ENCODE data around the gene FNDC3B.

Gene FNDC3B

GRCh38 chr3:172115787-172116186 lies 76.4 kb downstream of the FNDC3B start:
- no peak overlapping the region for H3K4me2 ChIP-seq (ENCODE audit: low read depth, low read length)
- H3K36me3 ChIP-seq (replicated peaks; ENCODE audit: insufficient read depth, low read length), result peaks cover 13% of the 10 kb centered on the region; the same call in 1 of the 2 replicates
- no peaks in the 10 kb centered on the region for H3K27me3 ChIP-seq (replicated peaks; ENCODE audit: insufficient read depth, low read length)
- H3K27ac ChIP-seq (ENCODE audit: low read length), result no peak overlapping the region
- H3K9me2 ChIP-seq (replicated peaks; ENCODE audit: insufficient read depth, low read length), result no peaks in the 10 kb centered on the region
- H2AFZ ChIP-seq (ENCODE audit: low read length), result no peak overlapping the region
- no peak overlapping the region for H3K4me3 ChIP-seq (ENCODE audit: low read length)
- no peaks in the 10 kb centered on the region for H4K20me1 ChIP-seq (ENCODE audit: insufficient read depth, low read length)
- H3K9me3 ChIP-seq (replicated peaks; ENCODE audit: insufficient read depth, low read length), result no peaks in the 10 kb centered on the region
- TF ChIP-seq, protein P1, sequence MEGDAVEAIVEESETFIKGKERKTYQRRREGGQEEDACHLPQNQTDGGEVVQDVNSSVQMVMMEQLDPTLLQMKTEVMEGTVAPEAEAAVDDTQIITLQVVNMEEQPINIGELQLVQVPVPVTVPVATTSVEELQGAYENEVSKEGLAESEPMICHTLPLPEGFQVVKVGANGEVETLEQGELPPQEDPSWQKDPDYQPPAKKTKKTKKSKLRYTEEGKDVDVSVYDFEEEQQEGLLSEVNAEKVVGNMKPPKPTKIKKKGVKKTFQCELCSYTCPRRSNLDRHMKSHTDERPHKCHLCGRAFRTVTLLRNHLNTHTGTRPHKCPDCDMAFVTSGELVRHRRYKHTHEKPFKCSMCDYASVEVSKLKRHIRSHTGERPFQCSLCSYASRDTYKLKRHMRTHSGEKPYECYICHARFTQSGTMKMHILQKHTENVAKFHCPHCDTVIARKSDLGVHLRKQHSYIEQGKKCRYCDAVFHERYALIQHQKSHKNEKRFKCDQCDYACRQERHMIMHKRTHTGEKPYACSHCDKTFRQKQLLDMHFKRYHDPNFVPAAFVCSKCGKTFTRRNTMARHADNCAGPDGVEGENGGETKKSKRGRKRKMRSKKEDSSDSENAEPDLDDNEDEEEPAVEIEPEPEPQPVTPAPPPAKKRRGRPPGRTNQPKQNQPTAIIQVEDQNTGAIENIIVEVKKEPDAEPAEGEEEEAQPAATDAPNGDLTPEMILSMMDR (IDR thresholded peaks at IDR 0.05; ENCODE audit: low read length), result no peak
- TF ChIP-seq EZH2 (optimal IDR thresholded peaks at IDR 0.05; ENCODE audit: low read depth, low read length) (no peak), EZH2phosphoT487 (IDR thresholded peaks at IDR 0.05; ENCODE audit: low read length) (no peak)
- H3K79me2 ChIP-seq (ENCODE audit: low read length), result peaks cover 99% of the 10 kb centered on the region
- no peaks in the 10 kb centered on the region for H3K4me1 ChIP-seq (ENCODE audit: low read length)
- no peak overlapping the region for H3K9ac ChIP-seq (ENCODE audit: low read length)
- H3F3A ChIP-seq (ENCODE audit: insufficient read depth, low read length), result no peaks in the 10 kb centered on the region
- DNase-seq, result no peak

GRCh38 chr3:172118019-172118418 lies 78.6 kb downstream of the FNDC3B start:
- Histone ChIP-seq H3K36me3 (replicated peaks; ENCODE audit: insufficient read depth, low read length) (peaks cover 17% of the 10 kb centered on the region; the same call in 1 of the 2 replicates), H3F3A (ENCODE audit: insufficient read depth, low read length) (no peaks in the 10 kb centered on the region), H3K4me1 (ENCODE audit: low read length) (no peaks in the 10 kb centered on the region), H3K9me2 (replicated peaks; ENCODE audit: insufficient read depth, low read length) (no peaks in the 10 kb centered on the region), H3K79me2 (ENCODE audit: low read length) (peaks cover 99% of the 10 kb centered on the region), H2AFZ (ENCODE audit: low read length) (no peak overlapping the region), H3K9me3 (replicated peaks; ENCODE audit: insufficient read depth, low read length) (no peaks in the 10 kb centered on the region), H4K20me1 (ENCODE audit: insufficient read depth, low read length) (no peaks in the 10 kb centered on the region), H3K27ac (ENCODE audit: low read length) (no peak overlapping the region), H3K9ac (ENCODE audit: low read length) (no peak overlapping the region), H3K4me2 (ENCODE audit: low read depth, low read length) (no peak overlapping the region), H3K4me3 (ENCODE audit: low read length) (no peak overlapping the region), H3K27me3 (replicated peaks; ENCODE audit: insufficient read depth, low read length) (no peaks in the 10 kb centered on the region)
- no peak for DNase-seq
- TF ChIP-seq EZH2phosphoT487 (IDR thresholded peaks at IDR 0.05; ENCODE audit: low read length) (no peak), EZH2 (optimal IDR thresholded peaks at IDR 0.05; ENCODE audit: low read depth, low read length) (no peak)
- TF ChIP-seq, protein P1 (IDR thresholded peaks at IDR 0.05; ENCODE audit: low read length), result no peak

- Histone ChIP-seq H3K36me3 (replicated peaks; ENCODE audit: insufficient read depth, low read length) (peaks cover 16% of the 10 kb centered on the region; the same call in 1 of the 2 replicates), H3K4me2 (ENCODE audit: low read depth, low read length) (no peak overlapping the region), H3K9me2 (replicated peaks; ENCODE audit: insufficient read depth, low read length) (no peaks in the 10 kb centered on the region), H3K79me2 (ENCODE audit: low read length) (peaks cover 99% of the 10 kb centered on the region), H4K20me1 (ENCODE audit: insufficient read depth, low read length) (no peaks in the 10 kb centered on the region), H2AFZ (ENCODE audit: low read length) (no peak overlapping the region), H3K27me3 (replicated peaks; ENCODE audit: insufficient read depth, low read length) (no peaks in the 10 kb centered on the region), H3K4me3 (ENCODE audit: low read length) (no peak overlapping the region), H3K4me1 (ENCODE audit: low read length) (no peaks in the 10 kb centered on the region), H3K9me3 (replicated peaks; ENCODE audit: insufficient read depth, low read length) (no peaks in the 10 kb centered on the region), H3K9ac (ENCODE audit: low read length) (no peak overlapping the region), H3F3A (ENCODE audit: insufficient read depth, low read length) (no peaks in the 10 kb centered on the region), H3K27ac (ENCODE audit: low read length) (no peak overlapping the region)
- DNase-seq, result no peak
- TF ChIP-seq EZH2 (optimal IDR thresholded peaks at IDR 0.05; ENCODE audit: low read depth, low read length), result no peak
- TF ChIP-seq EZH2phosphoT487 (IDR thresholded peaks at IDR 0.05; ENCODE audit: low read length), result no peak
- TF ChIP-seq, protein P1 (IDR thresholded peaks at IDR 0.05; ENCODE audit: low read length), result no peak
Observed at GRCh38 chr3:172119266-172119969, 80.0 kb downstream of the FNDC3B start.
